GM21515 (cell line): ENCODE results near the gene TIGIT.

Source experiments
- ATAC-seq: cut with Tn5 transposase; IDR thresholded peaks from one replicate; pipeline ENCODE4 v1.9.1; 2021; ENCODE audit not compliant: unreplicated experiment

Gene TIGIT

DNA sequence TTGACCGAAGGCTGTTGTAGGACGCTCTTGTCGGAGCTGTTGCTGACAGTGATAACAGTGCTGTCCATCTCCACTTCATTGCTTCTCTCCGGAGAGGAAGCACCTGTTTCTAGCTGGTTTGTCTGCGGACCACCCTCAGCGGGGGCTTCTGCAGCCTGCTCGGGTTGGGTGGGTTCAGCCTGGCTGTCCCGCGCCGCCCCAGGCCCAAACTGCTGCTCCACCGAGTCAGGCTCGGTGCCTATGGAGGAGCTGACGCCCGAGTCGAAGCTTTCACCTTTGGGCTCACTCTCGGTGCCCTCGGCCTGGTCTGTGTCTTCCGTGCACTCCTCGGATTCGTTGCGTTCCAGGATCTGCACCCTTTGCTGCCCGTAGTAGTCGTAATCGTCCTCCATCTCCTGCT lies 56.9 kb downstream of the TIGIT start:
- no peak for ATAC-seq

DNA sequence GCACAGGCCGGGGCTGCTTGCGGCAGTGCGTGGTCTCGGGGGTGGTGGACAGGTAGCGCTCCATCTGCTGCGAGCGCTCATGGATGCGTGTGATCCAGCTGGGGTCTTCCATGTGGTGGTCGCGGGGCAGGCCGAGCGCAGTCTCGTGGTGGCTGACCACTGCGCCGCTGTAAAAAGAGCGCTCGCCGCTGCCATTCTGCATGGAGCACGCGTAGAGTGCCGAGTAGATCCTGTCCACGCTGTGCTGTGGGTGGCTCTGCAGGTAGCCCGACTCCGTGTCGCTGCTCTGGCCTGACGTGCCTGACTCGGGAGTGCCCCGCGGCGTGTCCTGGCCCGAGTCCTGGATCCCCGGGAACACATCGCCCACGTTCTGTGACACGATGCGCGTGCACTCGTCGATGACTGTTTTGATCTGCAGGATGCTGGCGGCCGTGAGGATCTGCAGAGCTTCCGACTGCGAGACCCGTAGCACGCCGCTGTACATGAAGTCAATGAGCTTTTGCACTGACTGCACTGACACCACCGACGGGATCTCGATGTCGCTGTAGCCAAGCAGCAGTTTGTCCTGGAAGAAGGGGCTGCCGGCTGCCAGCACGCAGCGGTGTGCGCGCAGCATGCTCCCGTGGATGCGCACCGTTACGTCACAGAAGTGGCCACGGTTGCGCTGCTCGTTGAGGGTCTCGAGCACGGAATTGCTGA lies 57.4 kb downstream of the TIGIT start:
- no peak for ATAC-seq

DNA sequence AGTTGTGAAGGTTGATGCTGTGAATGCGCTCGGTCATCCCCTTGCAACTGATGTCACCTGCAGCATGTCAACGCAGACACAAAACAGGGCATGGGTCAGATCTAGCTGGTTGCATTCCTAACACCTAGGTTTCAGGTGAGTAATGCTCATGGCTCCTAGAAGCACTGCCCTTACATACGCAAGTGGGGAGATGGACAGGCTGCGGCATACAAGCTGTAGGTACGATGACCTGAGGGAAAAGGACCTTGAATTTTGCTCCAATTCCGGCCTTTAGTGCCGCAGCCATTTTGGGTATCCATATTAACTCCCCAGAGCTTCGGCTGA lies 58.0 kb downstream of the TIGIT start:
- no peak for ATAC-seq

DNA sequence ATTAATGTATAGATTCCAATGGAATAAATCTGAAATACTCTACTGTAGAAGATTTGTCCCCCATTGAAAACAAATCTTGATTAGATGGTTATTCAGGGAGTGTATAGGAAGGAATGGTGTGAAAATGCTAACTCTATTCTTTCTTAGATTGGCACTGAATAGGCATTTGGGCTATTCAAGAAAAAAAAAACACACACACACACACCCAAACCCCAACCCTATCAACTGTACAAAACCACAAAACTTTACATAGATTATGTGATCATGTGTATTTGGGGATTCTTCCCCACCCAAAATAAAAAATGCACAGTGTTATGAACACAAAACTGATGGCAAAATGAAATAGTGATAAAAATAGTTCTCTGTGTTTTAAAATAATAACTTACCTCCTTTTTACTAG lies 61.8 kb downstream of the TIGIT start:
- no peak for ATAC-seq

DNA sequence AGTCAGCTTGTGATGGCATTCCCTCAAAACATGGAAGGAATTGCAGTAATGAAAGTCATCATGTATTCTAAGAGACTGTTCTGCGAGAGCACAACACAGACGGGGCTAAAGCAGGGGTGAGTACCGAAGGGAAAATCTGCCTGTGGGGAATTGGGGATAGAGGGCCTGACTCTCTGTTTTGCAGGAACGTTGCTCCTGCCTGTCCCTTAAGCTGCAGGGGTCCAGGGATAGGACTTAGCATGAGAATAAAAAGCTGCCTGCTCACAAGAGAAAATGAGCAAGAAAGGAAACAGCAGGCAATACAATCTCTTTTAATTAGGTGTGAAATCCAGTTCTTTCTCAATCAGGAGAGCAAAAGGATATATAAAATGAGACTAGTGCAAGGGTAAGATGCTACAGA lies 62.2 kb downstream of the TIGIT start:
- no peak for ATAC-seq

DNA sequence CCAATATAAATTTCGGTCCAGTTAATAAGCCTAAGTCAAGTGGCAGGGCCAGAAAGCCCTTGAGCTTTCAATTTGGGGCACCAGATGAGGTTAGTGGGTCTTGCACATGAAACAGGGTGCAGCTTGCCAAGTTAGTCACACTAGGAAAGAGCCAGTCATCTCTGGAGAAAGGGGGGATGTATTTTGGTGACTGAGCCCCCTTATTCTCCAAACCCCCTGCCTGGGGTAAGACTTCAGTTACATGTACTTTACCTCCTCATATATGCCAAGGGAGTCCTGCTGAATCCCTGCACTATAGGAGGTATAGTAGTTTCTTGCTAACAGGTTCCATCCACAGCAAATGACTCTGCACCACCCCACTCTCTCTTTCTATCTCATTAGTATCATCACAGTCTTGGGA lies 62.7 kb downstream of the TIGIT start:
- ATAC-seq = no peak
